Measurements from ENCODE around the gene UCN.

The UCN gene

GRCh38 chr2:27282892-27283291 is 25.4 kb downstream of the UCN start:
- Mint-ChIP-seq H3K9me3 (no peaks in the 10 kb centered on the region), H3K36me3 (ENCODE audit: low read depth) (no peaks in the 10 kb centered on the region), H3K4me3 (no peak overlapping the region), H3K27me3 (ENCODE audit: low read depth, poor library complexity) (peaks cover 64% of the 10 kb centered on the region), H3K4me1 (peaks cover 32% of the 10 kb centered on the region), H3K27ac (no peak overlapping the region)
- no peak for DNase-seq
- no peak for TF ChIP-seq CTCF (IDR thresholded peaks at IDR 0.05)

- no peak for TF ChIP-seq CTCF (IDR thresholded peaks at IDR 0.05)
- Mint-ChIP-seq H3K9me3 (no peaks in the 10 kb centered on the region), H3K4me1 (peaks cover 38% of the 10 kb centered on the region), H3K4me3 (peak within 1 kb of the TSS; percentile 47), H3K27me3 (ENCODE audit: low read depth, poor library complexity) (peaks cover 66% of the 10 kb centered on the region), H3K27ac (peak within 1 kb of the TSS; percentile 17), H3K36me3 (ENCODE audit: low read depth) (no peaks in the 10 kb centered on the region)
- no peak for DNase-seq
These were observed 26.2 kb downstream of the UCN start, which contains the start of gene TRIM54 for GRCh38 chr2:27281855-27282559. Gene TRIM54 (plus strand): TSS chr2:27282429. CDS start chr2:27282732, 303 bp downstream.

GRCh38 chr2:27281442-27281841 is 26.8 kb downstream of the UCN start:
- peaks cover 38% of the 10 kb centered on the region for H3K4me1 Mint-ChIP-seq
- TF ChIP-seq CTCF (IDR thresholded peaks at IDR 0.05): no peak
- no peak overlapping the region for H3K4me3 Mint-ChIP-seq
- H3K27me3 Mint-ChIP-seq (ENCODE audit: low read depth, poor library complexity): peaks cover 66% of the 10 kb centered on the region
- no peaks in the 10 kb centered on the region for H3K9me3 Mint-ChIP-seq
- H3K27ac Mint-ChIP-seq: no peak overlapping the region
- no peak for DNase-seq
- no peaks in the 10 kb centered on the region for H3K36me3 Mint-ChIP-seq (ENCODE audit: low read depth)

GRCh38 chr2:27280826-27281225 is 27.4 kb downstream of the UCN start:
- H3K27ac Mint-ChIP-seq: no peak overlapping the region
- peaks cover 66% of the 10 kb centered on the region for H3K27me3 Mint-ChIP-seq (ENCODE audit: low read depth, poor library complexity)
- no peaks in the 10 kb centered on the region for H3K9me3 Mint-ChIP-seq
- H3K4me1 Mint-ChIP-seq: peaks cover 38% of the 10 kb centered on the region
- no peak for DNase-seq
- H3K4me3 Mint-ChIP-seq: no peak overlapping the region
- no peak for TF ChIP-seq CTCF (IDR thresholded peaks at IDR 0.05)
- H3K36me3 Mint-ChIP-seq (ENCODE audit: low read depth): no peaks in the 10 kb centered on the region

- H3K27ac Mint-ChIP-seq: no peak overlapping the region
- peaks cover 39% of the 10 kb centered on the region for H3K4me1 Mint-ChIP-seq
- DNase-seq: no peak
- no peaks in the 10 kb centered on the region for H3K9me3 Mint-ChIP-seq
- H3K36me3 Mint-ChIP-seq (ENCODE audit: low read depth): no peaks in the 10 kb centered on the region
- no peak overlapping the region for H3K4me3 Mint-ChIP-seq
- no peak for TF ChIP-seq CTCF (IDR thresholded peaks at IDR 0.05)
- peaks cover 55% of the 10 kb centered on the region for H3K27me3 Mint-ChIP-seq (ENCODE audit: low read depth, poor library complexity)
These were observed 30.2 kb downstream of the UCN start for GRCh38 chr2:27278010-27278409.

Measured in nephron progenitor cell (in vitro differentiated cells).